HG03469 (cell line): Measurements from ENCODE around the gene AKAP17A.
"Not testable (repeated sequence)": the region's sequence is repeated elsewhere in the genome, so short reads cannot be mapped to it uniquely, and the experiment has no call there.

ENCODE experiments used
- ATAC-seq: cut with Tn5 transposase; IDR thresholded peaks from one replicate; pipeline ENCODE4 v1.9.1; 2021; ENCODE audit warnings: mild to moderate bottlenecking, moderate library complexity, moderate number of reproducible peaks; ENCODE audit not compliant: unreplicated experiment

The AKAP17A gene

GRCh38 chrX:1601051-1601767 is 9.8 kb downstream of the AKAP17A start:
- ATAC-seq: no peak

GRCh38 chrX:1601768-1602085 is 10.3 kb downstream of the AKAP17A start:
- ATAC-seq: no peak

- ATAC-seq: no peak
Observed at GRCh38 chrX:1602299-1602698, 10.9 kb downstream of the AKAP17A start.

- no peak for ATAC-seq
Observed at GRCh38 chrX:1606496-1606895, 15.1 kb downstream of the AKAP17A start.

- ATAC-seq: no peak
Observed at GRCh38 chrX:1609311-1609710, 17.9 kb downstream of the AKAP17A start.

- ATAC-seq: no peak
Observed at GRCh38 chrX:1609762-1610161, 18.4 kb downstream of the AKAP17A start.

GRCh38 chrX:1610166-1610565 is 18.8 kb downstream of the AKAP17A start:
- no peak for ATAC-seq

GRCh38 chrX:1610736-1611135 is 19.3 kb downstream of the AKAP17A start:
- ATAC-seq: no peak

GRCh38 chrX:1612641-1613286 is 21.4 kb downstream of the AKAP17A start:
- ATAC-seq: no peak

- no peak for ATAC-seq
Observed at GRCh38 chrX:1614927-1615326, 23.5 kb downstream of the AKAP17A start, which contains the start of gene ASMT. TSS of gene ASMT (plus strand) at chrX:1615059. CDS start at chrX:1615200, 141 bp downstream.

GRCh38 chrX:1618689-1619088 is 27.3 kb downstream of the AKAP17A start:
- no peak for ATAC-seq

GRCh38 chrX:1623691-1624090 is 32.3 kb downstream of the AKAP17A start:
- ATAC-seq: no peak

- ATAC-seq: not testable (repeated sequence)
Observed at GRCh38 chrX:1624158-1624860, 32.9 kb downstream of the AKAP17A start.

- ATAC-seq: not testable (repeated sequence)
Observed at GRCh38 chrX:1624861-1625215, 33.4 kb downstream of the AKAP17A start.

- ATAC-seq: no peak
Observed at GRCh38 chrX:1629244-1629643, 37.8 kb downstream of the AKAP17A start.

GRCh38 chrX:1646009-1646408 is 54.6 kb downstream of the AKAP17A start:
- ATAC-seq: no peak

GRCh38 chrX:1649621-1650020 is 58.2 kb downstream of the AKAP17A start:
- no peak for ATAC-seq
